Ishikawa (cell line): ENCODE data around the gene RBM38.

ENCODE experiments used
- CEBPB ChIP-seq: IDR thresholded peaks from 2 replicates; pipeline ENCODE4 v1.6.1; 2012
- CREB1 ChIP-seq: IDR thresholded peaks from 2 replicates; pipeline ENCODE4 v1.6.1; 2012; ENCODE audit warnings: low read depth
- EGR1 ChIP-seq: IDR thresholded peaks from 2 replicates; pipeline ENCODE4 v1.6.1; 2012
- EP300 ChIP-seq: IDR thresholded peaks from 2 replicates; pipeline ENCODE4 v1.6.1; 2012; ENCODE audit warnings: borderline replicate concordance
- FOXM1 ChIP-seq: IDR thresholded peaks from 2 replicates; pipeline ENCODE4 v1.6.1; 2012; ENCODE audit warnings: low read depth, borderline replicate concordance
- NFIC ChIP-seq: IDR thresholded peaks from 2 replicates; pipeline ENCODE4 v1.6.1; 2012
- RAD21 ChIP-seq: IDR thresholded peaks from 2 replicates; pipeline ENCODE4 v1.6.1; 2012; ENCODE audit warnings: low read depth
- REST ChIP-seq: IDR thresholded peaks from 2 replicates; pipeline ENCODE4 v1.6.1; 2012; ENCODE audit warnings: low read depth, mild to moderate bottlenecking
- TAF1 ChIP-seq: IDR thresholded peaks from 2 replicates; pipeline ENCODE4 v1.6.1; 2012; ENCODE audit warnings: low read depth, mild to moderate bottlenecking
- TEAD4 ChIP-seq: IDR thresholded peaks from 2 replicates; pipeline ENCODE4 v1.6.1; 2012
- USF1 ChIP-seq: IDR thresholded peaks from 2 replicates; pipeline ENCODE4 v1.6.1; 2012
- YY1 ChIP-seq: IDR thresholded peaks from 2 replicates; pipeline ENCODE4 v1.6.1; 2012; ENCODE audit warnings: low read depth
- ZBTB7A ChIP-seq: IDR thresholded peaks from 2 replicates; pipeline ENCODE4 v1.6.1; 2012; ENCODE audit warnings: low read depth
- TF ChIP-seq, protein P1 (sequence below): IDR thresholded peaks from 2 replicates; pipeline ENCODE4 v1.6.1; 2012

DNA sequence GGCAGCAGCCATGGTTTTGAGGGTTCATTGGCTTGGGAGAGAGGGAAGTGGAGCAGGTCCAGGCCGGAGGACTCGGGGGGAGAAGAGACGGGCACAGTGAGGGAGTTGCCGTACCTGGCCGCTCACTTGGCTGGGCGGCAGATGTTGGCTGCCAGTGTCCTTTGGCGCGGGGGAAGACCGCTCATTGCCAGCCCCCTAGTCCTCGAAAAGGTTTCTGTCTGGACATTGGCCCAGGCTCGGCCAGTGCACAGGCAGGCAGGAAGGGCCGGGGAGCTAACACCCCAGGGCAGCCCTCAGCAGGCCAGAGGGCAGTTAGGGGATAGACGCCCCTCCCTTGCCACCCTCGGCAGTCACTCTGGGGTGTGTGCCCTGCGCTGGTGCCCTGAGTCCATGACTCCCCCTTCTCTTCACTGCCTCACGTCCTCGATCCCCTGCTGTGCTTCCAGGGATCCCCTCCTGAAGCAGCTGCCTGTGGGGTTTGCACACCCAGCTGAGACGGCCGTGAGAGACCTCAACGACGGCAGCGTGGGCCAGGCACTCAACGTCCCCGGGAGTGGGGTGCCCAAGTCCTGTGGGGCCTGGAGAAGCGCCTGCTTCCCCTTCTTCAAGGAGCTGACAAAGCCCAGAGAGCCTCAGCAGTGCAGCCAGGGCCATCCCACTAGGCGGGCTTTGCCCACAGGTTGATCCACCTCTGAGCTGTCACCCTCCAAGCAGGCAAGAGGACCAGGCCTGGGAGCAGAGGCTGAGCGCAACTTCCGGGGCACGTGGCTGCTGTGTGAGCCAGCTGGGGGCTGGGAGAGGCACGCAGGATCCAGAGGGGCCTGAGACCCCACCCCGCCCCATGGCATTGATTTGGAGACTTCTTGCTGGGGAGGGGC, 20.4 kb downstream of the RBM38 start:
- TF ChIP-seq TEAD4: no peak
- no peak for TF ChIP-seq REST
- TF ChIP-seq, protein P1, sequence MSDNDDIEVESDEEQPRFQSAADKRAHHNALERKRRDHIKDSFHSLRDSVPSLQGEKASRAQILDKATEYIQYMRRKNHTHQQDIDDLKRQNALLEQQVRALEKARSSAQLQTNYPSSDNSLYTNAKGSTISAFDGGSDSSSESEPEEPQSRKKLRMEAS: no peak
- no peak for TF ChIP-seq FOXM1
- TF ChIP-seq RAD21: no peak
- TF ChIP-seq TAF1: no peak
- TF ChIP-seq YY1: no peak
- TF ChIP-seq ZBTB7A: no peak
- TF ChIP-seq EGR1: no peak
- TF ChIP-seq CEBPB: no peak
- no peak for TF ChIP-seq EP300
- no peak for TF ChIP-seq CREB1
- TF ChIP-seq NFIC: no peak
- no peak for TF ChIP-seq USF1
